Activated CD8-positive, alpha-beta memory T cell treated with anti-CD3 and anti-CD28 coated beads, Interleukin-2, amount 50 U/mL, for 24 hours (primary cell): ENCODE data around the gene GARNL3.

Experiments
- DNase-seq: peaks from one replicate; pipeline ENCODE4 v3.0.0-alpha.2; 2020; ENCODE audit errors: extremely low read depth

Gene GARNL3

GRCh38 chr9:127347831-127348776, 83.5 kb downstream of the GARNL3 start:
- no peak for DNase-seq

GRCh38 chr9:127349483-127350113, 85.0 kb downstream of the GARNL3 start:
- no peak for DNase-seq

GRCh38 chr9:127351182-127352166, 86.9 kb downstream of the GARNL3 start:
- no peak for DNase-seq

GRCh38 chr9:127353882-127354281, 89.3 kb downstream of the GARNL3 start:
- no peak for DNase-seq

GRCh38 chr9:127356906-127357305, 92.3 kb downstream of the GARNL3 start:
- no peak for DNase-seq

- DNase-seq = no peak
These were observed 93.5 kb downstream of the GARNL3 start for GRCh38 chr9:127358023-127358535.

GRCh38 chr9:127358770-127359169, 94.2 kb downstream of the GARNL3 start:
- DNase-seq = no peak

- DNase-seq = no peak
These were observed 95.7 kb downstream of the GARNL3 start for GRCh38 chr9:127360250-127360649.

GRCh38 chr9:127360829-127361228, 96.3 kb downstream of the GARNL3 start:
- DNase-seq = no peak

- DNase-seq = no peak
These were observed 97.0 kb downstream of the GARNL3 start for GRCh38 chr9:127361561-127361960.

GRCh38 chr9:127362829-127363228, 98.3 kb downstream of the GARNL3 start:
- DNase-seq = no peak

GRCh38 chr9:127365461-127365860, 100.9 kb downstream of the GARNL3 start:
- DNase-seq = no peak

- DNase-seq = no peak
These were observed 102.0 kb downstream of the GARNL3 start for GRCh38 chr9:127366594-127366993.

GRCh38 chr9:127368852-127369402, 104.4 kb downstream of the GARNL3 start:
- no peak for DNase-seq

GRCh38 chr9:127369428-127369827, 104.9 kb downstream of the GARNL3 start:
- no peak for DNase-seq

- no peak for DNase-seq
These were observed 105.6 kb downstream of the GARNL3 start for GRCh38 chr9:127370147-127370579.

GRCh38 chr9:127370672-127371648, 106.4 kb downstream of the GARNL3 start:
- no peak for DNase-seq

- no peak for DNase-seq
These were observed 115.9 kb downstream of the GARNL3 start for GRCh38 chr9:127380479-127380878.

GRCh38 chr9:127382541-127382940, 118.0 kb downstream of the GARNL3 start:
- no peak for DNase-seq
